DMS153 treated with DMSO at 0.1 percent for 48 hours (cell line): Measurements from ENCODE around the gene RGS16.

Experiments
- DNase-seq: peaks from one replicate; lab custom pipeline; 2025; ENCODE audit not compliant: unreplicated experiment; lab: John Stamatoyannopoulos, UW

RGS16 gene

GRCh38 chr1:182587093-182587492, 17.1 kb downstream of the RGS16 start:
- no peak for DNase-seq

GRCh38 chr1:182586380-182586779, 17.8 kb downstream of the RGS16 start:
- no peak for DNase-seq

GRCh38 chr1:182584746-182585145, 19.4 kb downstream of the RGS16 start:
- no peak for DNase-seq

- no peak for DNase-seq
Observed at GRCh38 chr1:182580736-182581135, 23.5 kb downstream of the RGS16 start.

- DNase-seq = no peak
Observed at GRCh38 chr1:182575540-182576149, 28.5 kb downstream of the RGS16 start.

- no peak for DNase-seq
Observed at GRCh38 chr1:182574156-182574555, 30.0 kb downstream of the RGS16 start.

GRCh38 chr1:182570611-182570970, 33.6 kb downstream of the RGS16 start:
- no peak for DNase-seq

GRCh38 chr1:182569939-182570610, 34.1 kb downstream of the RGS16 start:
- no peak for DNase-seq

- no peak for DNase-seq
Observed at GRCh38 chr1:182568647-182569284, 35.4 kb downstream of the RGS16 start.

- DNase-seq = no peak
Observed at GRCh38 chr1:182567629-182568028, 36.6 kb downstream of the RGS16 start.

- DNase-seq = no peak
Observed at GRCh38 chr1:182565537-182565936, 38.7 kb downstream of the RGS16 start.

- DNase-seq = no peak
Observed at GRCh38 chr1:182564406-182565004, 39.7 kb downstream of the RGS16 start.

- DNase-seq = no peak
Observed at GRCh38 chr1:182563095-182563494, 41.1 kb downstream of the RGS16 start.

- no peak for DNase-seq
Observed at GRCh38 chr1:182561456-182561855, 42.7 kb downstream of the RGS16 start.

GRCh38 chr1:182560392-182560984, 43.7 kb downstream of the RGS16 start:
- DNase-seq = no peak

- DNase-seq = no peak
Observed at GRCh38 chr1:182556279-182556678, 47.9 kb downstream of the RGS16 start.

- DNase-seq = no peak
Observed at GRCh38 chr1:182555493-182555892, 48.7 kb downstream of the RGS16 start.

GRCh38 chr1:182552527-182552926, 51.7 kb downstream of the RGS16 start:
- DNase-seq = no peak

GRCh38 chr1:182549811-182550210, 54.4 kb downstream of the RGS16 start:
- no peak for DNase-seq

GRCh38 chr1:182549346-182549745, 54.8 kb downstream of the RGS16 start:
- DNase-seq = no peak
